Measurements from ENCODE around the gene ZFP64.

GRCh38 chr20:52235129-52235528, 43.5 kb upstream of the ZFP64 start:
- TF ChIP-seq EZH2 (IDR thresholded peaks at IDR 0.05) (no peak), POLR2A (IDR thresholded peaks at IDR 0.05; ENCODE audit: borderline replicate concordance, extremely low read depth, insufficient read depth, insufficient read length) (no peak), CTCF (IDR thresholded peaks at IDR 0.05 in 2 of 3, conservative IDR thresholded peaks at IDR 0.05 in 1 of 3; ENCODE audit: borderline replicate concordance in 1 of 3, insufficient read depth in 1 of 3, low read depth in 2 of 3, low read length in 2 of 3) (no peak), TCF7L2 (IDR thresholded peaks at IDR 0.05; ENCODE audit: borderline replicate concordance, extremely low read depth, insufficient read depth, insufficient read length) (no peak), REST (IDR thresholded peaks at IDR 0.05; ENCODE audit: low read depth) (no peak)

Measured in HCT116 (cell line).